Measurements from ENCODE around the gene WRAP73.

DNA sequence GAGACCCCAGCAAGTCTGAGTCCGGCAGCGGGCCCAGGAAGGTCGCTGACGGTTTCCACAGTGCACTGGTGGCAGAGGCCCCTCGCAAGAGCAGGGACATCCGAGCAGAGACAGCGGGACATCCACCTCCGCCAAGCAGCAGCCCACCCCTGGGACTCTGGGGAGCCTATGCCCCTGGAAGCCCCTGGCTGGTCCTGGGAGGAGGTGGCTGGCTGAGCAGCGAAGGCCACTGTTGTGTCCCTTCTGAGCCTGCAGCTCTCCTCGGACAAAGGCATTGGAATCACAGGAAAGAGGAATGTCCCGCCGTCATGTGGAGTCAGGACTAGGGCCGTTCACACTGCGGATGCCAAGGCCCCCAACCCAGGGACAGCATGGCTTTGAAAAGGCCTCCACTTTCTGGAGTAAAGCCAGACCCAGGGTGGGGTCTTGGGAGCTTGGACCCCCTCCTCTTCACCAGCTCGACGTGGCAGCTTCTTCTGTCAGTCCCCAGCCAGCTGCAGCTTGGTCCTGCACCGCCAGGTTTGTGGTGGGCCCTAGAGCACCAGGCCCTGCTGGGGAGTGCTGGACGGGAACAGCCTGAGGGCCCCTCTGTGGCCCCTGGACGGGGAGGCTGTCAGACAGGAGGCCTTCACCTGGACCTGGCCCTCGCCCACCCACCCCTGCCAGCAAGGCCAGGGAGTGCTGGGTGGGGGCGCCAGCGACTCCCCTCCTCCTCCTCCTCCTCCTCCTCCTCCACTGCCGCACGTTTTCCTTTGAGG lies 40.0 kb downstream of the WRAP73 start:
- TF ChIP-seq, protein P1, sequence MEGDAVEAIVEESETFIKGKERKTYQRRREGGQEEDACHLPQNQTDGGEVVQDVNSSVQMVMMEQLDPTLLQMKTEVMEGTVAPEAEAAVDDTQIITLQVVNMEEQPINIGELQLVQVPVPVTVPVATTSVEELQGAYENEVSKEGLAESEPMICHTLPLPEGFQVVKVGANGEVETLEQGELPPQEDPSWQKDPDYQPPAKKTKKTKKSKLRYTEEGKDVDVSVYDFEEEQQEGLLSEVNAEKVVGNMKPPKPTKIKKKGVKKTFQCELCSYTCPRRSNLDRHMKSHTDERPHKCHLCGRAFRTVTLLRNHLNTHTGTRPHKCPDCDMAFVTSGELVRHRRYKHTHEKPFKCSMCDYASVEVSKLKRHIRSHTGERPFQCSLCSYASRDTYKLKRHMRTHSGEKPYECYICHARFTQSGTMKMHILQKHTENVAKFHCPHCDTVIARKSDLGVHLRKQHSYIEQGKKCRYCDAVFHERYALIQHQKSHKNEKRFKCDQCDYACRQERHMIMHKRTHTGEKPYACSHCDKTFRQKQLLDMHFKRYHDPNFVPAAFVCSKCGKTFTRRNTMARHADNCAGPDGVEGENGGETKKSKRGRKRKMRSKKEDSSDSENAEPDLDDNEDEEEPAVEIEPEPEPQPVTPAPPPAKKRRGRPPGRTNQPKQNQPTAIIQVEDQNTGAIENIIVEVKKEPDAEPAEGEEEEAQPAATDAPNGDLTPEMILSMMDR (IDR thresholded peaks at IDR 0.05) = no peak
- TF ChIP-seq CHD4 (IDR thresholded peaks at IDR 0.05; ENCODE audit: borderline replicate concordance) (no peak), RAD21 (conservative IDR thresholded peaks at IDR 0.05 in 1 of 2, IDR thresholded peaks at IDR 0.05 in 1 of 2) (no peak), EP300 (IDR thresholded peaks at IDR 0.05) (no peak), POLR2AphosphoS2 (conservative IDR thresholded peaks at IDR 0.05; ENCODE audit: low read length) (no peak), HOXA7 (CRISPR knock-in tag; IDR thresholded peaks at IDR 0.05) (no peak), TP53 (CRISPR knock-in tag; IDR thresholded peaks at IDR 0.05) (no peak), KDM5A (IDR thresholded peaks at IDR 0.05) (no peak), GATA3 (IDR thresholded peaks at IDR 0.05; ENCODE audit: borderline replicate concordance) (no peak), CEBPB (IDR thresholded peaks at IDR 0.05) (no peak)
- TF ChIP-seq, protein P2, sequence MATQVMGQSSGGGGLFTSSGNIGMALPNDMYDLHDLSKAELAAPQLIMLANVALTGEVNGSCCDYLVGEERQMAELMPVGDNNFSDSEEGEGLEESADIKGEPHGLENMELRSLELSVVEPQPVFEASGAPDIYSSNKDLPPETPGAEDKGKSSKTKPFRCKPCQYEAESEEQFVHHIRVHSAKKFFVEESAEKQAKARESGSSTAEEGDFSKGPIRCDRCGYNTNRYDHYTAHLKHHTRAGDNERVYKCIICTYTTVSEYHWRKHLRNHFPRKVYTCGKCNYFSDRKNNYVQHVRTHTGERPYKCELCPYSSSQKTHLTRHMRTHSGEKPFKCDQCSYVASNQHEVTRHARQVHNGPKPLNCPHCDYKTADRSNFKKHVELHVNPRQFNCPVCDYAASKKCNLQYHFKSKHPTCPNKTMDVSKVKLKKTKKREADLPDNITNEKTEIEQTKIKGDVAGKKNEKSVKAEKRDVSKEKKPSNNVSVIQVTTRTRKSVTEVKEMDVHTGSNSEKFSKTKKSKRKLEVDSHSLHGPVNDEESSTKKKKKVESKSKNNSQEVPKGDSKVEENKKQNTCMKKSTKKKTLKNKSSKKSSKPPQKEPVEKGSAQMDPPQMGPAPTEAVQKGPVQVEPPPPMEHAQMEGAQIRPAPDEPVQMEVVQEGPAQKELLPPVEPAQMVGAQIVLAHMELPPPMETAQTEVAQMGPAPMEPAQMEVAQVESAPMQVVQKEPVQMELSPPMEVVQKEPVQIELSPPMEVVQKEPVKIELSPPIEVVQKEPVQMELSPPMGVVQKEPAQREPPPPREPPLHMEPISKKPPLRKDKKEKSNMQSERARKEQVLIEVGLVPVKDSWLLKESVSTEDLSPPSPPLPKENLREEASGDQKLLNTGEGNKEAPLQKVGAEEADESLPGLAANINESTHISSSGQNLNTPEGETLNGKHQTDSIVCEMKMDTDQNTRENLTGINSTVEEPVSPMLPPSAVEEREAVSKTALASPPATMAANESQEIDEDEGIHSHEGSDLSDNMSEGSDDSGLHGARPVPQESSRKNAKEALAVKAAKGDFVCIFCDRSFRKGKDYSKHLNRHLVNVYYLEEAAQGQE (IDR thresholded peaks at IDR 0.05) = no peak
- TF ChIP-seq, protein P3, sequence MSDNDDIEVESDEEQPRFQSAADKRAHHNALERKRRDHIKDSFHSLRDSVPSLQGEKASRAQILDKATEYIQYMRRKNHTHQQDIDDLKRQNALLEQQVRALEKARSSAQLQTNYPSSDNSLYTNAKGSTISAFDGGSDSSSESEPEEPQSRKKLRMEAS (IDR thresholded peaks at IDR 0.05) = no peak
